Colonic mucosa (tissue), 4 donors: ENCODE results near the gene WDR4. TPM values are rescaled to one million over a fixed set of nuclear protein-coding genes. Genes with fewer than 3 reads are reported as not detected.
"Not testable (repeated sequence)": the region's sequence is repeated elsewhere in the genome, so short reads cannot be mapped to it uniquely, and the experiment has no call there.

Experiments used
- DNase-seq: peaks from one replicate; pipeline ENCODE4 v3.0.0-alpha.2; 2020
- H3K27ac ChIP-seq: fragments of 200-600 bp; one replicate; pipeline ENCODE4 v1.8.0; 2021
- H3K27me3 ChIP-seq: fragments of 200-600 bp; one replicate; pipeline ENCODE4 v1.8.0; 2021
- H3K36me3 ChIP-seq: fragments of 200-600 bp; one replicate; pipeline ENCODE4 v1.8.0; 2021
- H3K4me1 ChIP-seq: fragments of 200-600 bp; one replicate; pipeline ENCODE4 v1.8.0; 2021; ENCODE audit warnings: mild to moderate bottlenecking
- H3K4me3 ChIP-seq: fragments of 200-600 bp; one replicate; pipeline ENCODE4 v1.8.0; 2021
- H3K9ac ChIP-seq, 2 donors: one replicate each; pipeline ENCODE4 v1.7.0; 2013; ENCODE audit warnings: control low read depth in 2 of 2, low read depth in 2 of 2, low read length in 2 of 2
- H3K9me3 ChIP-seq: fragments of 200-600 bp; one replicate; pipeline ENCODE4 v1.8.0; 2021
- intact Hi-C: fragments of 100-400 bp; cut with DNase I; formaldehyde crosslinking; loops from one replicate; pipeline ENCODE4 v1.14.1; 2022
- total RNA-seq, 2 donors: library from RNA; stranded (reverse); fragmentation: NEBNext Ultra II Directional in 1 of 2; extraction: Animal tissue kit (Norgen Biotek cat#: 25700) in 1 of 2; gene quantifications; one replicate each; pipeline ENCODE4 v1.2.1, GENCODE V29; 2021
- TF ChIP-seq, protein P1 (sequence below): fragments of 200-600 bp; IDR thresholded peaks from one replicate; pipeline ENCODE4 v1.8.0; 2022; ENCODE audit warnings: antibody characterized with exemption, mild to moderate bottlenecking
- donor health status: healthy.
- donor health status: DM: no; HTN: no; CAD: no.
- donor health status: DM: no; HTN: no; CAD: no.

The WDR4 gene
- total RNA-seq, 2 donors from 2014 or later = 8.1 to 43.7 TPM

DNA sequence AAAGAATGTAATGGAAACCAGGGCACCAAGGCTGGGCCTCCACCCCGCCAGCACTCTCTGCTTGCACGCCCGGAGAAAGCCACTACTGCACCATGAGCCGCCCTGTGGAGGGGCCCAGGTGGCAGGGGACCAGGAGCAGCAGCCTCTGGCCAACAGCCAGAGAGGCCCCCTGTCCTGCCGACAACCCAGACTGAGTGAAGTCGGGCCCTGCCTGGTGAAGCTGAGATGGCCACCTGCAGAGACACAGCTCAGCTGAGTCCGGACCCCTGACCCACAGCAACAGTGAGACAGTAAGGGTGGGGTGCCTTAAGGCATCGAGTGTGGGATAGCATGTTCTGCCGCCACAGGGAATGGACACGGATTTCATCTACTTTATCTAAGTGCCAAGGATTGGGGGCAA is 28.9 kb downstream of the WDR4 start:
- no peak for DNase-seq
- H3K4me1 ChIP-seq = no peaks in the 10 kb centered on the region
- H3K9ac ChIP-seq = no peak overlapping the region
- no peak overlapping the region for H3K4me3 ChIP-seq
- no peak overlapping the region for H3K27ac ChIP-seq
- TF ChIP-seq, protein P1, sequence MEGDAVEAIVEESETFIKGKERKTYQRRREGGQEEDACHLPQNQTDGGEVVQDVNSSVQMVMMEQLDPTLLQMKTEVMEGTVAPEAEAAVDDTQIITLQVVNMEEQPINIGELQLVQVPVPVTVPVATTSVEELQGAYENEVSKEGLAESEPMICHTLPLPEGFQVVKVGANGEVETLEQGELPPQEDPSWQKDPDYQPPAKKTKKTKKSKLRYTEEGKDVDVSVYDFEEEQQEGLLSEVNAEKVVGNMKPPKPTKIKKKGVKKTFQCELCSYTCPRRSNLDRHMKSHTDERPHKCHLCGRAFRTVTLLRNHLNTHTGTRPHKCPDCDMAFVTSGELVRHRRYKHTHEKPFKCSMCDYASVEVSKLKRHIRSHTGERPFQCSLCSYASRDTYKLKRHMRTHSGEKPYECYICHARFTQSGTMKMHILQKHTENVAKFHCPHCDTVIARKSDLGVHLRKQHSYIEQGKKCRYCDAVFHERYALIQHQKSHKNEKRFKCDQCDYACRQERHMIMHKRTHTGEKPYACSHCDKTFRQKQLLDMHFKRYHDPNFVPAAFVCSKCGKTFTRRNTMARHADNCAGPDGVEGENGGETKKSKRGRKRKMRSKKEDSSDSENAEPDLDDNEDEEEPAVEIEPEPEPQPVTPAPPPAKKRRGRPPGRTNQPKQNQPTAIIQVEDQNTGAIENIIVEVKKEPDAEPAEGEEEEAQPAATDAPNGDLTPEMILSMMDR = no peak
- intact Hi-C loops = no loop called here
- no peaks in the 10 kb centered on the region for H3K9me3 ChIP-seq
- H3K27me3 ChIP-seq = no peaks in the 10 kb centered on the region
- peaks cover 4% of the 10 kb centered on the region for H3K36me3 ChIP-seq

DNA sequence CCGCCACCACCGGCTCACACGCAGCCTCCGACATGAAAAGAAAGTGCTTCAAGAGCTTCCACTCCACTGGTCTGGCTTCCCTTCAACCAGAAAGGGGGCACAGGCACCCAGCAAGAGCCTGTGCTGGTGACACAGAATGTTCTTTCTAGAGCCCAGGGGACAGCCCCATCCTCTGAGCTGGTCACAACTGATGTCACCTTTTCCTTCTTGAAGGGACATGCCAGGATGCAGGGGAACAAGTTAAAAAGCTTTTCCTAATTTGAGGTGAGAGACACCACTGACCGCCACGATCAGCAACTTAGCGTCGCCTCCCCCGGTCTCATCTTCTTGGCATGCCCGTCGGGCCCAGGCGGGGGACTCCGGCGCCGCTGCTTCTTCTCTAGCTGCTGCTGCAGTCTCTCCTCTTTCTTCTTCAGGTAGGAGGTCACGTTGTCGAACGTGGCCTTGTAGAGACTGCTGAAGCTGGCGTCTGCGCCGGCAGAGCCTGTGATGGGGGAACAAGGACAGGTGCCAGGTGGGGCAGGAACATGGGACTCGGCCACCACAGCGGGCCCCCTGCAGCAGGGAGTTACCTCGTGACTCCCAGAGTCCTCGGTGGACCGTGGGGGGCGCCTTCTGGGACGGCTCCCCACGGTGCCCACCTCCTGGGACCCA is 29.5 kb downstream of the WDR4 start:
- no peak for DNase-seq
- Histone ChIP-seq H3K4me1 (no peaks in the 10 kb centered on the region), H3K9me3 (no peaks in the 10 kb centered on the region), H3K36me3 (peaks cover 4% of the 10 kb centered on the region), H3K27me3 (no peaks in the 10 kb centered on the region), H3K4me3 (no peak overlapping the region), H3K27ac (no peak overlapping the region), H3K9ac (no peak overlapping the region)
- TF ChIP-seq, protein P1 = no peak
- intact Hi-C loops = no loop called here

DNA sequence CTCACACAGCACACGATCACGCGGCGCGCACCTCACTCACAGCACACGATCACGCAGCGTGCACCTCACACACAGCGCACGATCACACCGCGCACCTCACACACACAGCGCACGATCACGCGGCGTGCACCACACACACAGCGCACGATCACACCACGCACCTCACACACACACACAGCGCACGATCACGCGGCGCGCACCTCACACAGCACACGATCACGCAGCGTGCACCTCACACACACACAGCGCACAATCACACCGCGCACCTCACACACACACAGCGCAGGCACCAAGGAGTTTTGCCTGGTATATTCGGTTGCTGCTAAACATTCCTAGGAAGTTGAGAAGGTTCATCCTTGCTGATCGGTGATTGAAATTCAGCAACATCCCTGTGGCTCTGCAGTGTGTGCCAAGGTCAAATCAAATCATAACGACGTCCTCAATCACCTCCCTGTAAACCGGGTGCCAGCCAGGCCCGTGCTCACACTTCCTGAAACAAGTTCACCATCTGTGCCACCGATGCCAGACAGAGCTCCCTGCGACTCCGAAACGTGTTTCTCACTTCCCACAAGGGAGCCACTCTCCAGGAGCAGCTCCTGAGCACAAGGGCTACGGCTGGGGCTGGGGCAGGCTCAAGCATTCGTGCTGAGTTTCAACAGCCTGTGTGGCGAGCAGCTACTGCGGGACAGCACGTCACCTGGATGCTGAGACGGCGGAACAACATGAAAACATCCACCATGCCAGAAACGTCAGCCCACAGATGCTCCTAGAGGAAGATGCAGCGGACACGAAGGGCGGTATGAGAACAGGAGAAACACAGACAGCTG is 30.2 kb downstream of the WDR4 start:
- Histone ChIP-seq H3K9me3 (no peaks in the 10 kb centered on the region), H3K36me3 (peaks cover 2% of the 10 kb centered on the region), H3K4me1 (no peaks in the 10 kb centered on the region), H3K4me3 (no peak overlapping the region), H3K27me3 (no peaks in the 10 kb centered on the region), H3K9ac (no peak overlapping the region), H3K27ac (no peak overlapping the region)
- DNase-seq = no peak
- intact Hi-C loops = no loop called here
- TF ChIP-seq, protein P1 = no peak

DNA sequence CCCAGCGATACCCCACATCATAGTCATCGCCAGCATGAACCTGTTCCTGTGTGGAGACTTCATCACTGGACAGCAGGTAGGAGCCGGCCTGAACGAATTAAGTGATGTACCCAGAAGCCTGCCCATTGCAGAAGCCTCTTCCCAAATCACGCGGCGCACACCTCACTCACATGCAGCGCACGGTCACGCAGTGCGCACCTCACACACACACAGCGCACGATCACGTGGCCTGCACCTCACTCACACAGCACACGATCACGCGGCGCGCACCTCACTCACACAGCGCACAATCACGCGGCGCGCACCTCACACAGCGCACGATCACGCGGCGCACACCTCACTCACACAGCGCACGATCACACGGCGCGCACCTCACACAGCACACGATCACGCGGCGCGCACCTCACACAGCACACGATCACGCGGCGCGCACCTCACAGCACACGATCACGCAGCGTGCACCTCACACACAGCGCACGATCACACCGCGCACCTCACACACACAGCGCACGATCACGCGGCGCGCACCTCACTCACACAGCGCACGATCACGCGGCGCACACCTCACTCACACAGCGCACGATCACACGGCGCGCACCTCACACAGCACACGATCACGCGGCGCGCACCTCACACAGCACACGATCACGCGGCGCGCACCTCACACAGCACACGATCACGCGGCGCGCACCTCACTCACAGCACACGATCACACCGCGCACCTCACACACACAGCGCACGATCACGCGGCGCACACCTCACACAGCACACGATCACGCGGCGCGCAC is 31.0 kb downstream of the WDR4 start:
- H3K27me3 ChIP-seq, DNase-seq, H3K4me1 ChIP-seq, H3K27ac ChIP-seq, H3K36me3 ChIP-seq, H3K9me3 ChIP-seq, intact Hi-C loops, H3K4me3 ChIP-seq, H3K9ac ChIP-seq: not testable (repeated sequence)

DNA sequence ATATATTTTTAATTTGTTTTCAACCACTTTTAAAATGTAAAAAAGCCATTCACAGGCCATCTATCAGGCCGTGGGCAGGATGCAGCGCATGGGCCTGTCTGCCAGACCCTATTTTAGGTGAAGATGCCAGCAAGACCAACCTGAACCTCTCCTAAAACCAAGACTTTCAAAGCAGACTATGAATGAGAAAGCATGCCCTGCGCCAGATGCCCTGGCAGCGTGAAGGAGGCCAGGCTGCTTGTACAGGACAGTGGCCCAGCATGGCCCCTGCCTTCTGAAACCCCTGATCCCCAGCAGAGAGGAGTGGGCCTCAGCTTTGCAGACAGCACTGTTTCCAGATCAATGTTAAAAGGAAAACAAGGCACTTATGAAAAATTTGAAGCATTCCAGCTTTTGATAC is 31.6 kb downstream of the WDR4 start:
- Histone ChIP-seq H3K9me3 (no peaks in the 10 kb centered on the region), H3K27ac (no peak overlapping the region), H3K4me1 (no peaks in the 10 kb centered on the region), H3K4me3 (no peak overlapping the region), H3K36me3 (no peaks in the 10 kb centered on the region), H3K27me3 (no peaks in the 10 kb centered on the region), H3K9ac (no peak overlapping the region)
- no peak for DNase-seq
- intact Hi-C loops = no loop called here
- TF ChIP-seq, protein P1 = no peak
